CD14-positive monocyte (primary cell): ENCODE results near the gene SIPA1L3. TPM values are rescaled to one million over a fixed set of nuclear protein-coding genes. Genes with fewer than 3 reads are reported as not detected.
A peak's percentile ranks its signal among the peaks of the same experiment; 100 is the strongest.
"Not testable (repeated sequence)": the region's sequence is repeated elsewhere in the genome, so short reads cannot be mapped to it uniquely, and the experiment has no call there.

Experiments used
- DNase-seq, 3 donors: peaks; one replicate each; pipeline ENCODE4 v3.0.0-alpha.2; 2011 to 2022
- H2AFZ ChIP-seq: 2 replicates; pipeline ENCODE4 v1.6.0; 2012; ENCODE audit warnings: mild to moderate bottlenecking, low read depth, low read length, inconsistent platforms; ENCODE audit not compliant: insufficient read depth, poor library complexity, severe bottlenecking
- H3K27ac ChIP-seq, 2 donors: 1 replicate in 1 of 2; 2 replicates in 1 of 2; pipeline ENCODE4 v1.5.1; 2012 to 2013; ENCODE audit warnings: low read length in 2 of 2, control low read depth in 1 of 2, inconsistent platforms in 1 of 2, low read depth in 1 of 2, mild to moderate bottlenecking in 1 of 2
- H3K27me3 ChIP-seq, 2 donors: one replicate each; pipeline versions ENCODE4 v1.6.0 to v1.6.1; 2011 to 2013; ENCODE audit warnings: low read length in 2 of 2; ENCODE audit not compliant: control insufficient read depth in 2 of 2, insufficient read depth in 2 of 2
- H3K36me3 ChIP-seq, 2 donors: replicated peaks in 1 of 2; 1 replicate in 1 of 2; 2 replicates in 1 of 2; pipeline versions ENCODE4 v1.5.1 to v1.6.1; 2012 to 2013; ENCODE audit warnings: low read length in 2 of 2, control low read depth in 1 of 2, inconsistent platforms in 1 of 2, mild to moderate bottlenecking in 1 of 2; ENCODE audit not compliant: insufficient read depth in 2 of 2, control insufficient read depth in 1 of 2
- H3K4me1 ChIP-seq, 2 donors: 1 replicate in 1 of 2; 2 replicates in 1 of 2; pipeline versions ENCODE4 v1.5.1 to v1.6.1; 2012 to 2013; ENCODE audit warnings: low read length in 2 of 2, control low read depth in 1 of 2, inconsistent platforms in 1 of 2, mild to moderate bottlenecking in 1 of 2, moderate library complexity in 1 of 2; ENCODE audit not compliant: insufficient read depth in 2 of 2, control insufficient read depth in 1 of 2
- H3K4me2 ChIP-seq: replicated peaks from 2 replicates; pipeline ENCODE3; 2012; ENCODE audit warnings: low read length, moderate library complexity, mild to moderate bottlenecking; ENCODE audit not compliant: poor library complexity, severe bottlenecking; ENCODE audit errors: extremely low read depth
- H3K4me3 ChIP-seq, 3 experiments: fragments of 200-600 bp in 1 of 3; sonication (generic) in 1 of 3; replicated peaks in 1 of 3; 1 replicate in 2 of 3; 2 replicates in 1 of 3; pipeline ENCODE4 v1.5.1; 2011 to 2013; ENCODE audit warnings: low read length in 3 of 3, mild to moderate bottlenecking in 3 of 3, control low read depth in 2 of 3, low read depth in 2 of 3, inconsistent platforms in 1 of 3, moderate library complexity in 1 of 3
- H3K79me2 ChIP-seq: 2 replicates; pipeline ENCODE4 v1.6.0; 2012; ENCODE audit warnings: mild to moderate bottlenecking, control low read depth, inconsistent platforms, low read length, moderate library complexity; ENCODE audit not compliant: insufficient read depth
- H3K9ac ChIP-seq: 2 replicates; pipeline ENCODE4 v1.6.0; 2017; ENCODE audit warnings: low read length, mild to moderate bottlenecking; ENCODE audit not compliant: insufficient read depth, poor library complexity, severe bottlenecking
- H3K9me3 ChIP-seq, 2 donors: replicated peaks in 1 of 2; 1 replicate in 1 of 2; 2 replicates in 1 of 2; pipeline versions ENCODE4 v1.5.1 to v1.6.1; 2012 to 2013; ENCODE audit warnings: low read length in 2 of 2, control low read depth in 1 of 2; ENCODE audit not compliant: control insufficient read depth in 1 of 2, insufficient read depth in 1 of 2
- H4K20me1 ChIP-seq: 2 replicates; pipeline ENCODE4 v1.6.0; 2012; ENCODE audit warnings: mild to moderate bottlenecking, low read length, control low read depth, moderate library complexity; ENCODE audit not compliant: insufficient read depth
- H3K27ac Mint-ChIP-seq, 7 donors: one replicate each; pipeline ENCODE4 v1.8.0; 2020; ENCODE audit warnings: mild to moderate bottlenecking in 7 of 7, mixed read lengths in 7 of 7, moderate library complexity in 6 of 7, inconsistent platforms in 2 of 7
- H3K27me3 Mint-ChIP-seq, 3 donors: one replicate each; pipeline ENCODE4 v1.8.0; 2021 to 2022; ENCODE audit warnings: low read depth in 3 of 3, mild to moderate bottlenecking in 3 of 3, mixed read lengths in 3 of 3, moderate library complexity in 3 of 3, inconsistent platforms in 1 of 3
- H3K36me3 Mint-ChIP-seq, 2 donors: one replicate each; pipeline ENCODE4 v1.8.0; 2020; ENCODE audit warnings: mixed read lengths in 2 of 2, inconsistent platforms in 1 of 2, mild to moderate bottlenecking in 1 of 2
- H3K4me1 Mint-ChIP-seq: one replicate; pipeline ENCODE4 v1.8.0; 2020; ENCODE audit warnings: mild to moderate bottlenecking, mixed read lengths
- H3K4me3 Mint-ChIP-seq, 2 donors: one replicate each; pipeline ENCODE4 v1.8.0; 2020; ENCODE audit warnings: mild to moderate bottlenecking in 2 of 2, mixed read lengths in 2 of 2, moderate library complexity in 1 of 2
- H3K9me3 Mint-ChIP-seq, 7 donors: one replicate each; pipeline ENCODE4 v1.8.0; 2020 to 2022; ENCODE audit warnings: mixed read lengths in 7 of 7, mild to moderate bottlenecking in 6 of 7, moderate library complexity in 6 of 7, inconsistent platforms in 2 of 7
- WGBS: methylation state at CpG from one replicate; pipeline ENCODE4 v1.1.5; 2013; ENCODE audit warnings: missing lambda C conversion rate; ENCODE audit not compliant: insufficient coverage; 5-methylcytosine and 5-hydroxymethylcytosine counted together
- intact Hi-C, 2 donors: fragments of 100-400 bp; cut with micrococcal nuclease; formaldehyde crosslinking; loops; one replicate each; pipeline versions ENCODE4 v1.15.0 to v1.15.1; 2023
- polyA plus RNA-seq, 3 donors: library from polyadenylated mRNA; depleted of rRNA in 1 of 3; unstranded in 2 of 3; stranded (reverse) in 1 of 3; fragments of 300-500 nt in 2 of 3; fragments of >200 nt in 1 of 3; fragmentation: Illumina TruSeq in 2 of 3; gene quantifications; 1 replicate in 2 of 3; 2 replicates in 1 of 3; pipeline ENCODE4 v1.2.3, GENCODE V29; 2012 to 2021
- TF ChIP-seq, protein P1 (sequence below): fragments of 200-600 bp; IDR thresholded peaks from one replicate; pipeline ENCODE4 v1.8.0; 2022; ENCODE audit warnings: antibody characterized with exemption, mild to moderate bottlenecking

The SIPA1L3 gene
- polyA plus RNA-seq, 3 donors, result 0.55 to 4.5 (median 0.99) TPM

DNA sequence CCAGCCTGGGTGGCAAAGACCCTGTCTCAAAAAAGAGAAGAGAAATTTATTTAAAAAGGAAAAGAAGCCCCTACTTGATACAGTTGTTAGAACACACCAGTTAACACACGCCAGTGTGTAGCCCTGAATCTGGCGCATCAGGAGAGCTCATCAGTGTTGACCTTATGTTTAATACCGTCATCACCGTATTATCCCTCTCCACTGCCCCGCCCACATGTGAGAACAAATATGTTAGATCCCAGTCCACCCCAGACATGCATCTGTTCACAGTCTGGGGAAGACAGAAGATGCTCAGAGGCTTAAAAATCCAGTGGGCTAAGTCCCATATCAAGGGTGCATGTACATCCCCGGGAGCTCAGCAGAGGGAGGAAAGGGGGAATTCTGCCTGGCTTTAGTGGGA, 161.8 kb downstream of the SIPA1L3 start:
- peaks cover 3 to 8% of the 10 kb centered on the region in 2 donors for H3K36me3 Mint-ChIP-seq
- Histone ChIP-seq H3K27ac (no peak overlapping the region), H3K36me3 (no peaks in the 10 kb centered on the region), H3K4me3 (no peak overlapping the region), H3K4me1 (peaks cover 12 to 15% of the 10 kb centered on the region in 2 donors), H3K27me3 (no peaks in the 10 kb centered on the region), H2AFZ (no peak overlapping the region), H3K79me2 (no peaks in the 10 kb centered on the region), H3K9me3 (no peaks in the 10 kb centered on the region), H4K20me1 (peaks cover 4% of the 10 kb centered on the region), H3K9ac (no peak overlapping the region), H3K4me2 (no peak overlapping the region)
- no peak overlapping the region for H3K4me3 Mint-ChIP-seq
- no peak for DNase-seq
- WGBS, result 100% methylated on average over 1 of the region's 6 CpGs
- intact Hi-C loops, result no loop called here
- peaks cover 0 to 2% (median 0%) of the 10 kb centered on the region in 3 donors for H3K27me3 Mint-ChIP-seq
- peaks cover 19% of the 10 kb centered on the region for H3K4me1 Mint-ChIP-seq
- peaks cover 0 to 5% (median 3%) of the 10 kb centered on the region in 7 donors for H3K9me3 Mint-ChIP-seq
- TF ChIP-seq, protein P1, sequence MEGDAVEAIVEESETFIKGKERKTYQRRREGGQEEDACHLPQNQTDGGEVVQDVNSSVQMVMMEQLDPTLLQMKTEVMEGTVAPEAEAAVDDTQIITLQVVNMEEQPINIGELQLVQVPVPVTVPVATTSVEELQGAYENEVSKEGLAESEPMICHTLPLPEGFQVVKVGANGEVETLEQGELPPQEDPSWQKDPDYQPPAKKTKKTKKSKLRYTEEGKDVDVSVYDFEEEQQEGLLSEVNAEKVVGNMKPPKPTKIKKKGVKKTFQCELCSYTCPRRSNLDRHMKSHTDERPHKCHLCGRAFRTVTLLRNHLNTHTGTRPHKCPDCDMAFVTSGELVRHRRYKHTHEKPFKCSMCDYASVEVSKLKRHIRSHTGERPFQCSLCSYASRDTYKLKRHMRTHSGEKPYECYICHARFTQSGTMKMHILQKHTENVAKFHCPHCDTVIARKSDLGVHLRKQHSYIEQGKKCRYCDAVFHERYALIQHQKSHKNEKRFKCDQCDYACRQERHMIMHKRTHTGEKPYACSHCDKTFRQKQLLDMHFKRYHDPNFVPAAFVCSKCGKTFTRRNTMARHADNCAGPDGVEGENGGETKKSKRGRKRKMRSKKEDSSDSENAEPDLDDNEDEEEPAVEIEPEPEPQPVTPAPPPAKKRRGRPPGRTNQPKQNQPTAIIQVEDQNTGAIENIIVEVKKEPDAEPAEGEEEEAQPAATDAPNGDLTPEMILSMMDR, result no peak
- H3K27ac Mint-ChIP-seq, result peak overlapping the region in 1 of 7 donors; percentile 54

DNA sequence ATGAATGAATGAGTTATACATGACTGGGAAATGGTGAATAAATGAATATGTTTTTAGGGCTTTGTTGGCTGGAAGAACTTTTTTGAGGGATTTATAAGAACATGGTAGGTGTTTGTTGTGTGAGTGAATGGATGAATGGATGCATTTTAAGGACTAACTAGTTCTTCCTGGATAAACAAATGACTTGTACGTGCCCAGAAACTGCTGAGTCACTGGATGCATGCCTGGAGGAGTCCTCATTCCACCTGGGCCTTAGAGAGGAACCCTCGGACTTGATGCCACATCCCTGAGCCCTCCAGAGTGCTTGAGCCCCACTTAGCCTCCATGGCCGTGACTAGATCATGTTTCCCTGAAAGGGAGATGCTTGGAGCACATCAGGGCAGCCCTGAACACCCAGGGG, 163.6 kb downstream of the SIPA1L3 start:
- TF ChIP-seq, protein P1, result no peak
- H3K79me2 ChIP-seq, result no peaks in the 10 kb centered on the region
- WGBS, result 56% methylated on average over 3 of the region's 3 CpGs
- no peak overlapping the region for H3K9ac ChIP-seq
- no peaks in the 10 kb centered on the region for H3K27me3 ChIP-seq
- Mint-ChIP-seq H3K36me3 (peaks cover 3 to 9% of the 10 kb centered on the region in 2 donors), H3K4me3 (no peak overlapping the region), H3K27me3 (peaks cover 0 to 2% (median 0%) of the 10 kb centered on the region in 3 donors), H3K27ac (no peak overlapping the region), H3K9me3 (peaks cover 0 to 5% (median 3%) of the 10 kb centered on the region in 7 donors), H3K4me1 (peaks cover 21% of the 10 kb centered on the region)
- DNase-seq, result no peak
- H3K9me3 ChIP-seq, result no peaks in the 10 kb centered on the region
- H2AFZ ChIP-seq, result no peak overlapping the region
- H3K4me3 ChIP-seq, result no peak overlapping the region
- intact Hi-C loops, result no loop called here
- peaks cover 12 to 15% of the 10 kb centered on the region in 2 donors for H3K4me1 ChIP-seq
- H3K27ac ChIP-seq, result no peak overlapping the region
- no peak overlapping the region for H3K4me2 ChIP-seq
- no peaks in the 10 kb centered on the region for H3K36me3 ChIP-seq
- H4K20me1 ChIP-seq, result peaks cover 4% of the 10 kb centered on the region

DNA sequence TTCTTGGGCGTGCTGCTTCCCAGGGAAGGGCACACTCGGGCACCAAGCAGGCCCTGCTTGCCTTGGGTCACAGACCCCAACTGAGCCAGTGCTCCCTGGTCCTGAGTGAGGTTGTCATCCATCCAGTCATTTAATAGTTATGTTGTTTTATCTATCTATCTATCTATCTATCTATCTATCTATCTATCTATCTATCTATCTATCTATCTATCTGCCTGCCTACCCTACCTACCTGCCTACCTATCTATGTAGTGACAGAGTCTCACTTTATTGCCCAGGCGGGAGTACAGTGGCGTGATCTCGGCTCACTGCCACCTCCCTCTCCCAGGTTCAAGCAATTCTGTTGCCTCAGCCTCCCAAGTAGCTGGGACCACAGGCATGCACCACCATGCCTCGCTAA, 164.0 kb downstream of the SIPA1L3 start:
- 98% methylated on average over 6 of the region's 6 CpGs for WGBS
- H3K4me3 ChIP-seq, H3K9ac ChIP-seq, H4K20me1 ChIP-seq, H3K27me3 ChIP-seq, H3K27ac ChIP-seq, H3K27ac Mint-ChIP-seq, H3K79me2 ChIP-seq, H3K27me3 Mint-ChIP-seq, H3K36me3 ChIP-seq, H3K9me3 ChIP-seq, H3K36me3 Mint-ChIP-seq, DNase-seq, H3K4me2 ChIP-seq, H3K9me3 Mint-ChIP-seq, H3K4me3 Mint-ChIP-seq, intact Hi-C loops, H2AFZ ChIP-seq: not testable (repeated sequence)
- H3K4me1 Mint-ChIP-seq, result peaks cover 21% of the 10 kb centered on the region
- peaks cover 12 to 15% of the 10 kb centered on the region in 2 donors for H3K4me1 ChIP-seq
